BJ (cell line): ENCODE measurements around the gene PALD1. TPM values are rescaled to one million over a fixed set of nuclear protein-coding genes. Genes with fewer than 3 reads are reported as not detected.

Experiments
- CTCF ChIA-PET: fragments of 350-600 bp; formaldehyde crosslinking; extraction: SDS; loops from one replicate; lab custom pipeline; 2021; ENCODE audit warnings: antibody characterized with exemption, inconsistent platforms; lab: Yijun Ruan, JAX
- POLR2A ChIA-PET: fragments of 300-600 bp; sonication (Branson Sonifier 250); formaldehyde crosslinking; extraction: SDS; loops from one replicate; lab custom pipeline; 2021; ENCODE audit warnings: antibody characterized with exemption; lab: Charles Lee
- DNase-seq: peaks from one replicate; pipeline ENCODE4 v3.0.0-alpha.2; 2011; ENCODE audit warnings: low read depth
- H3K27me3 ChIP-seq: 2 replicates; pipeline ENCODE4 v1.6.0; 2011; ENCODE audit warnings: low read length; ENCODE audit not compliant: control insufficient read depth, insufficient read depth
- H3K36me3 ChIP-seq: 2 replicates; pipeline ENCODE4 v1.5.1; 2011; ENCODE audit warnings: low read length; ENCODE audit not compliant: control insufficient read depth, insufficient read depth
- H3K4me3 ChIP-seq: 2 replicates; pipeline ENCODE4 v1.5.1; 2011; ENCODE audit warnings: low read depth, mild to moderate bottlenecking, control low read depth, low read length
- CTCF ChIP-seq: IDR thresholded peaks from 2 replicates; pipeline ENCODE4 v1.5.1; 2011; ENCODE audit warnings: low read depth, mild to moderate bottlenecking, control low read depth, inconsistent platforms, low read length, moderate library complexity; ENCODE audit not compliant: insufficient read depth
- polyA plus RNA-seq: library from polyadenylated mRNA; depleted of rRNA; stranded (reverse); fragments of >200 nt; gene quantifications from 2 replicates; pipeline ENCODE4 v1.2.3, GENCODE V29; 2011

Gene PALD1
- polyA plus RNA-seq, 1 experiment: 0.10 TPM

- Histone ChIP-seq H3K36me3 (no peaks in the 10 kb centered on the region), H3K27me3 (peaks cover 18% of the 10 kb centered on the region; the same call in 1 of the 2 replicates), H3K4me3 (no peak overlapping the region)
- ChIA-PET POLR2A (no interaction called here), CTCF (interaction anchor here (0.7 to 1.1 kb wide), 2 partner anchors 127 to 1181 kb away, joined by 3 read pairs; no protein-coding TSS in a partner anchor)
- TF ChIP-seq CTCF: no peak
- DNase-seq: no peak
These were observed 110.4 kb downstream of the PALD1 start for GRCh38 chr10:70588859-70589570.

GRCh38 chr10:70589762-70590654 is 111.4 kb downstream of the PALD1 start:
- Histone ChIP-seq H3K27me3 (peaks cover 18% of the 10 kb centered on the region; the same call in 1 of the 2 replicates), H3K4me3 (no peak overlapping the region), H3K36me3 (no peaks in the 10 kb centered on the region)
- TF ChIP-seq CTCF: no peak
- no peak for DNase-seq
- ChIA-PET CTCF (interaction anchor here (1.1 kb wide), 1 partner anchor 128 kb away, joined by 3 read pairs; no protein-coding TSS in a partner anchor), POLR2A (no interaction called here)

- POLR2A ChIA-PET: no interaction called here
- TF ChIP-seq CTCF: no peak
- H3K4me3 ChIP-seq: no peak overlapping the region
- no peak for DNase-seq
- peaks cover 15% of the 10 kb centered on the region; the same call in 1 of the 2 replicates for H3K27me3 ChIP-seq
- H3K36me3 ChIP-seq: no peaks in the 10 kb centered on the region
- CTCF ChIA-PET: interaction anchor here (0.6 kb wide), 1 partner anchor 33 kb away, joined by 3 read pairs; no protein-coding TSS in a partner anchor
These were observed 112.3 kb downstream of the PALD1 start for GRCh38 chr10:70590655-70591416.

- no peak for TF ChIP-seq CTCF
- Histone ChIP-seq H3K36me3 (no peaks in the 10 kb centered on the region), H3K4me3 (no peak overlapping the region), H3K27me3 (peaks cover 11% of the 10 kb centered on the region; the same call in 1 of the 2 replicates)
- DNase-seq: no peak
- CTCF ChIA-PET: interaction anchor here (0.9 kb wide), 1 partner anchor 33 kb away, joined by 3 read pairs; no protein-coding TSS in a partner anchor
- POLR2A ChIA-PET: no interaction called here
These were observed 113.7 kb downstream of the PALD1 start for GRCh38 chr10:70592186-70592735.
